ENCODE measurements around the gene ZBTB32. TPM values are rescaled to one million over a fixed set of nuclear protein-coding genes. Genes with fewer than 3 reads are reported as not detected.
A peak's percentile ranks its signal among the peaks of the same experiment; 100 is the strongest.

The ZBTB32 gene
- total RNA-seq, 1 donor from 2014 or later: not detected

- no peak for FAIRE-seq
- Histone ChIP-seq H3K36me3 (ENCODE audit: insufficient read depth, low read length) (peaks cover 12% of the 10 kb centered on the region), H4K20me1 (ENCODE audit: insufficient read depth, low read length) (peaks cover 57% of the 10 kb centered on the region), H3K27ac (ENCODE audit: low read depth, low read length) (no peak overlapping the region), H3K4me2 (ENCODE audit: low read length) (no peak overlapping the region), H3K9me3 (ENCODE audit: insufficient read depth, low read depth, low read length) (no peaks in the 10 kb centered on the region), H3K27me3 (ENCODE audit: insufficient read depth, low read length) (no peaks in the 10 kb centered on the region), H3K4me3 (ENCODE audit: insufficient read depth, low read depth, low read length) (no peak overlapping the region), H3K79me2 (ENCODE audit: insufficient read depth, low read length) (peaks cover 41% of the 10 kb centered on the region), H2AFZ (ENCODE audit: low read depth, low read length) (no peak overlapping the region), H3K9ac (ENCODE audit: low read length) (no peak overlapping the region), H3K4me1 (ENCODE audit: insufficient read depth, low read length) (peaks cover 18% of the 10 kb centered on the region)
- H3K4me1 Mint-ChIP-seq (ENCODE audit: low read depth, unreplicated experiment): peaks cover 6% of the 10 kb centered on the region
- no peak overlapping the region for H3K27ac Mint-ChIP-seq (ENCODE audit: unreplicated experiment)
- H3K9me3 Mint-ChIP-seq (ENCODE audit: unreplicated experiment): no peaks in the 10 kb centered on the region
- peaks cover 6% of the 10 kb centered on the region for H3K36me3 Mint-ChIP-seq (ENCODE audit: low read depth, unreplicated experiment)
- no peaks in the 10 kb centered on the region for H3K27me3 Mint-ChIP-seq (ENCODE audit: low read depth, unreplicated experiment)
- DNase-seq (ENCODE audit: low read depth): no peak
- TF ChIP-seq CTCF (IDR thresholded peaks at IDR 0.05; ENCODE audit: insufficient read depth, low read depth, low read length): no peak
- no peak for TF ChIP-seq EZH2 (IDR thresholded peaks at IDR 0.05; ENCODE audit: insufficient read depth, low read length)
- H3K4me3 Mint-ChIP-seq (ENCODE audit: unreplicated experiment): no peak overlapping the region
Measured at GRCh38 chr19:35720648-35721047, 16.3 kb downstream of the ZBTB32 start.

DNA sequence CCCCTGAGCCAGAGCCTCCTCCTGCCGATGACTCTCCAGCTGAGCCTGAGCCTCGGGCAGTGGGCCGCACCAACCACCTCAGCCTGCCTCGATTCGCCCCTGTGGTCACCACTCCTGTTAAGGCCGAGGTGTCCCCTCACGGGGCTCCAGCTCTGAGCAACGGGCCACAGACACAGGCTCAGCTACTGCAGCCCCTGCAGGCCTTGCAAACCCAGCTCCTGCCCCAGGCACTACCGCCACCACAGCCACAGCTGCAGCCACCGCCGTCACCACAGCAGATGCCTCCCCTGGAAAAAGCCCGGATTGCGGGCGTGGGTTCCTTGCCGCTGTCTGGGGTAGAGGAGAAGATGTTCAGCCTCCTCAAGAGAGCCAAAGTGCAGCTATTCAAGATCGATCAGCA, 17.0 kb downstream of the ZBTB32 start:
- no peak overlapping the region for H3K9ac ChIP-seq (ENCODE audit: low read length)
- Mint-ChIP-seq H3K36me3 (ENCODE audit: low read depth, unreplicated experiment) (peaks cover 6% of the 10 kb centered on the region), H3K27ac (ENCODE audit: unreplicated experiment) (no peak overlapping the region), H3K4me1 (ENCODE audit: low read depth, unreplicated experiment) (peaks cover 4% of the 10 kb centered on the region), H3K27me3 (ENCODE audit: low read depth, unreplicated experiment) (no peaks in the 10 kb centered on the region), H3K4me3 (ENCODE audit: unreplicated experiment) (no peak overlapping the region), H3K9me3 (ENCODE audit: unreplicated experiment) (no peaks in the 10 kb centered on the region)
- H3K4me1 ChIP-seq (ENCODE audit: insufficient read depth, low read length): peaks cover 11% of the 10 kb centered on the region
- no peak overlapping the region for H3K27ac ChIP-seq (ENCODE audit: low read depth, low read length)
- H3K79me2 ChIP-seq (ENCODE audit: insufficient read depth, low read length): peaks cover 41% of the 10 kb centered on the region
- FAIRE-seq (no peak), DNase-seq (ENCODE audit: low read depth) (no peak)
- TF ChIP-seq CTCF (IDR thresholded peaks at IDR 0.05; ENCODE audit: insufficient read depth, low read depth, low read length) (no peak), EZH2 (IDR thresholded peaks at IDR 0.05; ENCODE audit: insufficient read depth, low read length) (no peak)
- H4K20me1 ChIP-seq (ENCODE audit: insufficient read depth, low read length): peaks cover 65% of the 10 kb centered on the region
- H2AFZ ChIP-seq (ENCODE audit: low read depth, low read length): no peak overlapping the region
- H3K4me2 ChIP-seq (ENCODE audit: low read length): no peak overlapping the region
- H3K9me3 ChIP-seq (ENCODE audit: insufficient read depth, low read depth, low read length): no peaks in the 10 kb centered on the region
- H3K4me3 ChIP-seq (ENCODE audit: insufficient read depth, low read depth, low read length): no peak overlapping the region
- H3K36me3 ChIP-seq (ENCODE audit: insufficient read depth, low read length): peaks cover 17% of the 10 kb centered on the region
- H3K27me3 ChIP-seq (ENCODE audit: insufficient read depth, low read length): no peaks in the 10 kb centered on the region

GRCh38 chr19:35722461-35722860, 18.1 kb downstream of the ZBTB32 start:
- H3K36me3 ChIP-seq (ENCODE audit: insufficient read depth, low read length): peaks cover 22% of the 10 kb centered on the region
- H3K79me2 ChIP-seq (ENCODE audit: insufficient read depth, low read length): peaks cover 41% of the 10 kb centered on the region
- peaks cover 6% of the 10 kb centered on the region for H3K36me3 Mint-ChIP-seq (ENCODE audit: low read depth, unreplicated experiment)
- no peak overlapping the region for H3K4me3 Mint-ChIP-seq (ENCODE audit: unreplicated experiment)
- H3K27me3 Mint-ChIP-seq (ENCODE audit: low read depth, unreplicated experiment): no peaks in the 10 kb centered on the region
- peak overlapping the region; percentile 53 for H3K27ac Mint-ChIP-seq (ENCODE audit: unreplicated experiment)
- peaks cover 8% of the 10 kb centered on the region for H3K4me1 ChIP-seq (ENCODE audit: insufficient read depth, low read length)
- FAIRE-seq: no peak
- no peak overlapping the region for H3K4me3 ChIP-seq (ENCODE audit: insufficient read depth, low read depth, low read length)
- no peak for DNase-seq (ENCODE audit: low read depth)
- no peaks in the 10 kb centered on the region for H3K9me3 Mint-ChIP-seq (ENCODE audit: unreplicated experiment)
- no peaks in the 10 kb centered on the region for H3K9me3 ChIP-seq (ENCODE audit: insufficient read depth, low read depth, low read length)
- no peaks in the 10 kb centered on the region for H3K27me3 ChIP-seq (ENCODE audit: insufficient read depth, low read length)
- no peak overlapping the region for H2AFZ ChIP-seq (ENCODE audit: low read depth, low read length)
- no peak overlapping the region for H3K4me2 ChIP-seq (ENCODE audit: low read length)
- H4K20me1 ChIP-seq (ENCODE audit: insufficient read depth, low read length): peaks cover 71% of the 10 kb centered on the region
- no peak overlapping the region for H3K27ac ChIP-seq (ENCODE audit: low read depth, low read length)
- peaks cover 4% of the 10 kb centered on the region for H3K4me1 Mint-ChIP-seq (ENCODE audit: low read depth, unreplicated experiment)
- no peak overlapping the region for H3K9ac ChIP-seq (ENCODE audit: low read length)
- TF ChIP-seq CTCF (IDR thresholded peaks at IDR 0.05; ENCODE audit: insufficient read depth, low read depth, low read length) (no peak), EZH2 (IDR thresholded peaks at IDR 0.05; ENCODE audit: insufficient read depth, low read length) (no peak)
